ENCODE results near the gene CACNG7.

Gene CACNG7

GRCh38 chr19:53882391-53883050 is 26.6 kb upstream of the CACNG7 start:
- Histone ChIP-seq H3K4me1 (ENCODE audit: insufficient read depth, low read length, poor library complexity, severe bottlenecking) (peaks cover 28% of the 10 kb centered on the region), H4K20me1 (ENCODE audit: insufficient read depth, low read length, poor library complexity, severe bottlenecking) (no peaks in the 10 kb centered on the region), H2AFZ (ENCODE audit: low read length) (peak overlapping the region; percentile 78; the same call in 1 of the 2 replicates), H3K4me3 (ENCODE audit: low read length, poor library complexity, severe bottlenecking) (peak overlapping the region; percentile 71), H3K9me2 (replicated peaks; ENCODE audit: low read depth, low read length) (no peaks in the 10 kb centered on the region), H3K9ac (ENCODE audit: low read depth, low read length, poor library complexity, severe bottlenecking) (no peak overlapping the region), H3K36me3 (ENCODE audit: insufficient read depth, low read length) (no peaks in the 10 kb centered on the region), H3K27me3 (ENCODE audit: insufficient read depth, low read length, poor library complexity, severe bottlenecking) (peaks cover 17% of the 10 kb centered on the region), H3K4me2 (ENCODE audit: low read depth, low read length, poor library complexity, severe bottlenecking) (peak overlapping the region; percentile 86), H3K9me3 (ENCODE audit: insufficient read depth, low read depth, low read length) (no peaks in the 10 kb centered on the region), H3K79me2 (ENCODE audit: insufficient read depth, low read length) (no peaks in the 10 kb centered on the region), H3F3A (ENCODE audit: low read depth) (no peaks in the 10 kb centered on the region)
- no peak for TF ChIP-seq EZH2phosphoT487 (IDR thresholded peaks at IDR 0.05; ENCODE audit: borderline replicate concordance)
- no peak for TF ChIP-seq CTCF (conservative IDR thresholded peaks at IDR 0.05; ENCODE audit: low read length)

GRCh38 chr19:53883231-53883661 is 25.8 kb upstream of the CACNG7 start:
- no peak overlapping the region for H3K4me2 ChIP-seq (ENCODE audit: low read depth, low read length, poor library complexity, severe bottlenecking)
- no peak overlapping the region for H3K4me3 ChIP-seq (ENCODE audit: low read length, poor library complexity, severe bottlenecking)
- H3K9ac ChIP-seq (ENCODE audit: low read depth, low read length, poor library complexity, severe bottlenecking) = no peak overlapping the region
- H3K9me2 ChIP-seq (replicated peaks; ENCODE audit: low read depth, low read length) = no peaks in the 10 kb centered on the region
- H3K4me1 ChIP-seq (ENCODE audit: insufficient read depth, low read length, poor library complexity, severe bottlenecking) = peaks cover 28% of the 10 kb centered on the region
- H3K36me3 ChIP-seq (ENCODE audit: insufficient read depth, low read length) = no peaks in the 10 kb centered on the region
- H3K9me3 ChIP-seq (ENCODE audit: insufficient read depth, low read depth, low read length) = no peaks in the 10 kb centered on the region
- no peaks in the 10 kb centered on the region for H3F3A ChIP-seq (ENCODE audit: low read depth)
- TF ChIP-seq CTCF (conservative IDR thresholded peaks at IDR 0.05; ENCODE audit: low read length) (no peak), EZH2phosphoT487 (IDR thresholded peaks at IDR 0.05; ENCODE audit: borderline replicate concordance) (no peak)
- H4K20me1 ChIP-seq (ENCODE audit: insufficient read depth, low read length, poor library complexity, severe bottlenecking) = no peaks in the 10 kb centered on the region
- H3K27me3 ChIP-seq (ENCODE audit: insufficient read depth, low read length, poor library complexity, severe bottlenecking) = peaks cover 17% of the 10 kb centered on the region
- no peaks in the 10 kb centered on the region for H3K79me2 ChIP-seq (ENCODE audit: insufficient read depth, low read length)
- H2AFZ ChIP-seq (ENCODE audit: low read length) = no peak overlapping the region

GRCh38 chr19:53883741-53884140 is 25.3 kb upstream of the CACNG7 start:
- no peak for TF ChIP-seq CTCF (conservative IDR thresholded peaks at IDR 0.05; ENCODE audit: low read length)
- Histone ChIP-seq H3K9me2 (replicated peaks; ENCODE audit: low read depth, low read length) (no peaks in the 10 kb centered on the region), H3K4me3 (ENCODE audit: low read length, poor library complexity, severe bottlenecking) (no peak overlapping the region), H3K27me3 (ENCODE audit: insufficient read depth, low read length, poor library complexity, severe bottlenecking) (peaks cover 17% of the 10 kb centered on the region), H4K20me1 (ENCODE audit: insufficient read depth, low read length, poor library complexity, severe bottlenecking) (no peaks in the 10 kb centered on the region), H3K4me1 (ENCODE audit: insufficient read depth, low read length, poor library complexity, severe bottlenecking) (peaks cover 28% of the 10 kb centered on the region), H3K4me2 (ENCODE audit: low read depth, low read length, poor library complexity, severe bottlenecking) (no peak overlapping the region), H3K9ac (ENCODE audit: low read depth, low read length, poor library complexity, severe bottlenecking) (no peak overlapping the region), H3K9me3 (ENCODE audit: insufficient read depth, low read depth, low read length) (no peaks in the 10 kb centered on the region), H3K36me3 (ENCODE audit: insufficient read depth, low read length) (no peaks in the 10 kb centered on the region), H2AFZ (ENCODE audit: low read length) (no peak overlapping the region), H3K79me2 (ENCODE audit: insufficient read depth, low read length) (no peaks in the 10 kb centered on the region), H3F3A (ENCODE audit: low read depth) (no peaks in the 10 kb centered on the region)
